HEK293 (cell line): ENCODE results near the gene GSC.

ENCODE experiments used
- CTCF ChIA-PET: fragments of 350-600 bp; formaldehyde crosslinking; extraction: SDS; loops from one replicate; lab custom pipeline; 2021; ENCODE audit warnings: antibody characterized with exemption; lab: Yijun Ruan, JAX
- POLR2A ChIA-PET: fragments of 300-600 bp; formaldehyde crosslinking; extraction: SDS; loops from one replicate; lab custom pipeline; 2020; ENCODE audit warnings: antibody characterized with exemption, inconsistent platforms; lab: Yijun Ruan, JAX
- H3K27ac ChIP-seq: fragments of 200-500 bp; sonication (Bioruptor generic); 2 replicates; pipeline ENCODE4 v1.5.1; 2014; ENCODE audit warnings: low read depth, low read length, control low read depth, inconsistent platforms; ENCODE audit errors: extremely low read depth
- H3K36me3 ChIP-seq, 2 experiments: fragments of 200-500 bp in 1 of 2; sonication (Bioruptor generic) in 1 of 2; 1 replicate in 1 of 2; 2 replicates in 1 of 2; pipeline ENCODE4 v1.5.1; 2014 to 2017; ENCODE audit warnings: inconsistent platforms in 2 of 2, low read length in 2 of 2; ENCODE audit not compliant: control insufficient read depth in 2 of 2, insufficient read depth in 1 of 2
- H3K4me1 ChIP-seq: fragments of 200-500 bp; sonication (Bioruptor generic); 2 replicates; pipeline ENCODE4 v1.5.1; 2014; ENCODE audit warnings: mild to moderate bottlenecking, low read length, inconsistent platforms; ENCODE audit not compliant: control insufficient read depth, insufficient read depth
- H3K4me3 ChIP-seq: 2 replicates; pipeline ENCODE4 v1.5.1; 2011; ENCODE audit warnings: low read depth, mild to moderate bottlenecking, control low read depth, low read length, moderate library complexity
- H3K9me3 ChIP-seq: fragments of 200-500 bp; sonication (Bioruptor generic); 2 replicates; pipeline ENCODE4 v1.5.1; 2014; ENCODE audit warnings: low read depth, low read length, inconsistent platforms; ENCODE audit not compliant: control insufficient read depth, insufficient read depth
- CTCF ChIP-seq: fragments of 450-650 bp; formaldehyde crosslinking; IDR thresholded peaks from 2 replicates; pipeline ENCODE4 v1.5.1; 2016; ENCODE audit warnings: missing biosample characterization, missing genetic modification characterization
- KLF1 ChIP-seq: fragments of 450-650 bp; formaldehyde crosslinking; IDR thresholded peaks from 2 replicates; pipeline ENCODE4 v1.5.1; 2016; ENCODE audit warnings: missing biosample characterization, missing genetic modification characterization
- KLF7 ChIP-seq: fragments of 450-650 bp; formaldehyde crosslinking; IDR thresholded peaks from 2 replicates; pipeline ENCODE4 v1.5.1; 2016; ENCODE audit warnings: missing biosample characterization, missing genetic modification characterization, borderline replicate concordance
- PRDM10 ChIP-seq: fragments of 450-650 bp; formaldehyde crosslinking; IDR thresholded peaks from 2 replicates; pipeline ENCODE4 v1.5.1; 2016; ENCODE audit warnings: missing biosample characterization, missing genetic modification characterization
- SP2 ChIP-seq: fragments of 450-650 bp; formaldehyde crosslinking; IDR thresholded peaks from 2 replicates; pipeline ENCODE4 v1.5.1; 2016; ENCODE audit warnings: missing biosample characterization, missing genetic modification characterization
- ZBTB26 ChIP-seq: fragments of 450-650 bp; formaldehyde crosslinking; optimal IDR thresholded peaks from 2 replicates; pipeline ENCODE3; 2016; ENCODE audit warnings: missing biosample characterization, mild to moderate bottlenecking, missing genetic modification characterization
- ZEB2 ChIP-seq: fragments of 450-650 bp; formaldehyde crosslinking; IDR thresholded peaks from 2 replicates; pipeline ENCODE4 v1.5.1; 2016; ENCODE audit warnings: missing biosample characterization, missing genetic modification characterization
- ZNF10 ChIP-seq: fragments of 450-650 bp; formaldehyde crosslinking; IDR thresholded peaks from 2 replicates; pipeline ENCODE4 v1.5.1; 2017; ENCODE audit warnings: missing biosample characterization, missing genetic modification characterization
- ZNF302 ChIP-seq: fragments of 450-650 bp; formaldehyde crosslinking; IDR thresholded peaks from 2 replicates; pipeline ENCODE4 v1.5.1; 2016; ENCODE audit warnings: missing biosample characterization, missing genetic modification characterization, low read depth
- ZNF394 ChIP-seq: fragments of 450-650 bp; formaldehyde crosslinking; IDR thresholded peaks from 2 replicates; pipeline ENCODE4 v1.5.1; 2016; ENCODE audit warnings: missing biosample characterization, missing genetic modification characterization, mild to moderate bottlenecking, moderate library complexity, borderline replicate concordance
- ZNF514 ChIP-seq: fragments of 450-650 bp; formaldehyde crosslinking; IDR thresholded peaks from 2 replicates; pipeline ENCODE4 v1.5.1; 2016; ENCODE audit warnings: missing biosample characterization, missing genetic modification characterization
- ZNF558 ChIP-seq: fragments of 450-650 bp; formaldehyde crosslinking; IDR thresholded peaks from 2 replicates; pipeline ENCODE4 v1.5.1; 2016; ENCODE audit warnings: missing biosample characterization, missing genetic modification characterization
- ZNF571 ChIP-seq: fragments of 450-650 bp; formaldehyde crosslinking; IDR thresholded peaks from 2 replicates; pipeline ENCODE4 v1.5.0; 2017; ENCODE audit warnings: missing biosample characterization, missing genetic modification characterization
- ZNF580 ChIP-seq: fragments of 450-650 bp; formaldehyde crosslinking; IDR thresholded peaks from 2 replicates; pipeline ENCODE4 v1.5.1; 2016; ENCODE audit warnings: missing biosample characterization, missing genetic modification characterization
- ZNF596 ChIP-seq: fragments of 450-650 bp; IDR thresholded peaks from 2 replicates; pipeline ENCODE4 v1.5.0; 2018; ENCODE audit warnings: missing biosample characterization, mild to moderate bottlenecking, missing genetic modification characterization, moderate library complexity
- ZNF791 ChIP-seq: fragments of 450-650 bp; formaldehyde crosslinking; IDR thresholded peaks from 2 replicates; pipeline ENCODE4 v1.5.1; 2016; ENCODE audit warnings: missing biosample characterization, missing genetic modification characterization
- ZNF792 ChIP-seq: fragments of 450-650 bp; formaldehyde crosslinking; IDR thresholded peaks from 2 replicates; pipeline ENCODE4 v1.5.1; 2016; ENCODE audit warnings: missing biosample characterization, missing genetic modification characterization
- ZSCAN16 ChIP-seq: fragments of 450-650 bp; formaldehyde crosslinking; IDR thresholded peaks from 2 replicates; pipeline ENCODE4 v1.5.1; 2016; ENCODE audit warnings: missing biosample characterization, missing genetic modification characterization
- TF ChIP-seq, protein P1 (sequence below): fragments of 450-650 bp; formaldehyde crosslinking; IDR thresholded peaks from 2 replicates; pipeline ENCODE4 v1.5.1; 2016; ENCODE audit warnings: missing biosample characterization, missing genetic modification characterization
- TF ChIP-seq, protein P2 (sequence below): fragments of 450-650 bp; formaldehyde crosslinking; IDR thresholded peaks from 2 replicates; pipeline ENCODE4 v1.5.1; 2016; ENCODE audit warnings: missing biosample characterization, missing genetic modification characterization
- TF ChIP-seq, protein P3 (sequence below): fragments of 450-650 bp; formaldehyde crosslinking; IDR thresholded peaks from 2 replicates; pipeline ENCODE4 v1.5.0; 2017; ENCODE audit warnings: missing biosample characterization, missing genetic modification characterization, borderline replicate concordance

GSC gene

DNA sequence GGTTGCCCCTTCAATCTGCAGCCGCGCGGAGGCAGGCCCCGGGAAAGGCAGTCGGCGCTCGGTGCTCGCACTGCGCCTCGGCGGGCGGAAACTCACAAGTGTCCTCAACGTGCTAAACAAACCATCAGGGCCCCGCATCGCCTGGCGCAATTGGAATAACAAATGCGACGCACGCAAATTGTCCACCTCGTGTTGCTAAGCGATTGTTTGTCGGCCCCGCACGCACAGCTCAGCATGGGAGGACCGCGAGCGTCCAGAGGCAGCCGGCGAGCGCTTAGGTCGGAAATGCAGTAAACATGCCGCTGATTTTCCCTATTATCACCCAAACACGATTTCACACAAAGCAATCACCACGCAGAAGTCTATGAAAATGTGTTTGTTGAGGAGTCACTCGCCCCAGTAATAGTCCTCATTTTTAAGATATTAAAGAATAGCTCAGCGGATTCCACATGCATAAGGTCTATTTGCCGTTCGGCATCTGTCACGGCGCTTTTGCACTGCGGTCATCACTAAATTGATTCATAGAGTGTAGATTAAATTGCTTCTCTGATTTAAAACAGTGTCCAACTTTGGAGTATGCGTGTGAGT lies 3.2 kb upstream of the GSC start:
- CTCF ChIA-PET, result no interaction called here
- no peak overlapping the region for H3K4me3 ChIP-seq
- H3K9me3 ChIP-seq, result no peaks in the 10 kb centered on the region
- no peak overlapping the region for H3K27ac ChIP-seq
- no peaks in the 10 kb centered on the region for H3K4me1 ChIP-seq
- TF ChIP-seq SP2 (no peak), ZNF558 (tag by site-specific recombination) (no peak), ZNF580 (tag by site-specific recombination) (no peak), ZNF394 (no peak), ZNF791 (no peak), ZEB2 (no peak), KLF1 (tag by site-specific recombination) (no peak), ZNF302 (no peak), KLF7 (tag by site-specific recombination) (no peak), ZSCAN16 (tag by site-specific recombination) (no peak), ZNF10 (tag by site-specific recombination) (no peak), ZNF596 (tag by site-specific recombination) (no peak), ZNF514 (tag by site-specific recombination) (no peak)
- TF ChIP-seq, protein P1, sequence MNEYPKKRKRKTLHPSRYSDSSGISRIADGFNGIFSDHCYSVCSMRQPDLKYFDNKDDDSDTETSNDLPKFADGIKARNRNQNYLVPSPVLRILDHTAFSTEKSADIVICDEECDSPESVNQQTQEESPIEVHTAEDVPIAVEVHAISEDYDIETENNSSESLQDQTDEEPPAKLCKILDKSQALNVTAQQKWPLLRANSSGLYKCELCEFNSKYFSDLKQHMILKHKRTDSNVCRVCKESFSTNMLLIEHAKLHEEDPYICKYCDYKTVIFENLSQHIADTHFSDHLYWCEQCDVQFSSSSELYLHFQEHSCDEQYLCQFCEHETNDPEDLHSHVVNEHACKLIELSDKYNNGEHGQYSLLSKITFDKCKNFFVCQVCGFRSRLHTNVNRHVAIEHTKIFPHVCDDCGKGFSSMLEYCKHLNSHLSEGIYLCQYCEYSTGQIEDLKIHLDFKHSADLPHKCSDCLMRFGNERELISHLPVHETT, result no peak
- TF ChIP-seq, protein P2, sequence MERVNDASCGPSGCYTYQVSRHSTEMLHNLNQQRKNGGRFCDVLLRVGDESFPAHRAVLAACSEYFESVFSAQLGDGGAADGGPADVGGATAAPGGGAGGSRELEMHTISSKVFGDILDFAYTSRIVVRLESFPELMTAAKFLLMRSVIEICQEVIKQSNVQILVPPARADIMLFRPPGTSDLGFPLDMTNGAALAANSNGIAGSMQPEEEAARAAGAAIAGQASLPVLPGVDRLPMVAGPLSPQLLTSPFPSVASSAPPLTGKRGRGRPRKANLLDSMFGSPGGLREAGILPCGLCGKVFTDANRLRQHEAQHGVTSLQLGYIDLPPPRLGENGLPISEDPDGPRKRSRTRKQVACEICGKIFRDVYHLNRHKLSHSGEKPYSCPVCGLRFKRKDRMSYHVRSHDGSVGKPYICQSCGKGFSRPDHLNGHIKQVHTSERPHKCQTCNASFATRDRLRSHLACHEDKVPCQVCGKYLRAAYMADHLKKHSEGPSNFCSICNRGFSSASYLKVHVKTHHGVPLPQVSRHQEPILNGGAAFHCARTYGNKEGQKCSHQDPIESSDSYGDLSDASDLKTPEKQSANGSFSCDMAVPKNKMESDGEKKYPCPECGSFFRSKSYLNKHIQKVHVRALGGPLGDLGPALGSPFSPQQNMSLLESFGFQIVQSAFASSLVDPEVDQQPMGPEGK (tag by site-specific recombination), result no peak
- TF ChIP-seq, all 188 proteins: peak for 0
- peaks cover 0 to 5% of the 10 kb centered on the region in 2 experiments; a peak in 1 of 3 replicates for H3K36me3 ChIP-seq
- POLR2A ChIA-PET, result no interaction called here

GRCh38 chr14:94772548-94772947 lies 2.6 kb upstream of the GSC start:
- no peak overlapping the region for H3K4me3 ChIP-seq
- ChIA-PET POLR2A (no interaction called here), CTCF (no interaction called here)
- H3K9me3 ChIP-seq, result no peaks in the 10 kb centered on the region
- no peaks in the 10 kb centered on the region for H3K4me1 ChIP-seq
- no peak overlapping the region for H3K27ac ChIP-seq
- H3K36me3 ChIP-seq, result peaks cover 0 to 8% of the 10 kb centered on the region in 2 experiments; a peak in 1 of 3 replicates
- no peak for TF ChIP-seq ZBTB26 (tag by site-specific recombination)
- TF ChIP-seq, protein P3, sequence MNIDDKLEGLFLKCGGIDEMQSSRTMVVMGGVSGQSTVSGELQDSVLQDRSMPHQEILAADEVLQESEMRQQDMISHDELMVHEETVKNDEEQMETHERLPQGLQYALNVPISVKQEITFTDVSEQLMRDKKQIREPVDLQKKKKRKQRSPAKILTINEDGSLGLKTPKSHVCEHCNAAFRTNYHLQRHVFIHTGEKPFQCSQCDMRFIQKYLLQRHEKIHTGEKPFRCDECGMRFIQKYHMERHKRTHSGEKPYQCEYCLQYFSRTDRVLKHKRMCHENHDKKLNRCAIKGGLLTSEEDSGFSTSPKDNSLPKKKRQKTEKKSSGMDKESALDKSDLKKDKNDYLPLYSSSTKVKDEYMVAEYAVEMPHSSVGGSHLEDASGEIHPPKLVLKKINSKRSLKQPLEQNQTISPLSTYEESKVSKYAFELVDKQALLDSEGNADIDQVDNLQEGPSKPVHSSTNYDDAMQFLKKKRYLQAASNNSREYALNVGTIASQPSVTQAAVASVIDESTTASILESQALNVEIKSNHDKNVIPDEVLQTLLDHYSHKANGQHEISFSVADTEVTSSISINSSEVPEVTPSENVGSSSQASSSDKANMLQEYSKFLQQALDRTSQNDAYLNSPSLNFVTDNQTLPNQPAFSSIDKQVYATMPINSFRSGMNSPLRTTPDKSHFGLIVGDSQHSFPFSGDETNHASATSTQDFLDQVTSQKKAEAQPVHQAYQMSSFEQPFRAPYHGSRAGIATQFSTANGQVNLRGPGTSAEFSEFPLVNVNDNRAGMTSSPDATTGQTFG (tag by site-specific recombination), result no peak
- TF ChIP-seq ZNF792 (tag by site-specific recombination), result no peak
- TF ChIP-seq CTCF, result no peak
- no peak for TF ChIP-seq ZNF571
- no peak for TF ChIP-seq PRDM10 (tag by site-specific recombination)
